Stimulated activated CD8-positive, alpha-beta memory T cell treated with anti-CD3 and anti-CD28 coated beads, Interleukin-4, amount 100 ng/mL, for 24 hours (primary cell): ENCODE results near the gene PCDHA1.
"Not testable (repeated sequence)": the region's sequence is repeated elsewhere in the genome, so short reads cannot be mapped to it uniquely, and the experiment has no call there.

ENCODE experiments used
- DNase-seq: peaks from one replicate; pipeline ENCODE4 v3.0.0-alpha.2; 2020; ENCODE audit warnings: low read depth

Gene PCDHA1

GRCh38 chr5:140849831-140850634 lies 64.1 kb downstream of the PCDHA1 start:
- DNase-seq: not testable (repeated sequence)

GRCh38 chr5:140855772-140856674 lies 70.1 kb downstream of the PCDHA1 start, which contains the start of gene PCDHA10:
Gene PCDHA10 (plus strand): TSS chr5:140855897. CDS start chr5:140856049, 152 bp downstream.
- DNase-seq: no peak

- no peak for DNase-seq
Measured at GRCh38 chr5:140857177-140857986, 71.4 kb downstream of the PCDHA1 start.

- no peak for DNase-seq
Measured at GRCh38 chr5:140857987-140858240, 72.0 kb downstream of the PCDHA1 start.

- DNase-seq: no peak
Measured at GRCh38 chr5:140862441-140863295, 76.7 kb downstream of the PCDHA1 start.

- DNase-seq: no peak
Measured at GRCh38 chr5:140868721-140869554, 83.0 kb downstream of the PCDHA1 start, which contains the start of gene PCDHA11. Gene PCDHA11 (plus strand): TSS chr5:140868957. CDS start chr5:140869104, 147 bp downstream.

- no peak for DNase-seq
Measured at GRCh38 chr5:140869555-140869886, 83.6 kb downstream of the PCDHA1 start.

- DNase-seq: no peak
Measured at GRCh38 chr5:140870221-140871201, 84.6 kb downstream of the PCDHA1 start.

GRCh38 chr5:140875085-140876065 lies 89.4 kb downstream of the PCDHA1 start, which contains the start of gene PCDHA12:
Gene PCDHA12 (plus strand): TSS chr5:140875308. CDS start chr5:140875473, 165 bp downstream.
- no peak for DNase-seq

- not testable (repeated sequence) for DNase-seq
Measured at GRCh38 chr5:140876541-140877261, 90.8 kb downstream of the PCDHA1 start.

- no peak for DNase-seq
Measured at GRCh38 chr5:140877262-140877581, 91.3 kb downstream of the PCDHA1 start.

- no peak for DNase-seq
Measured at GRCh38 chr5:140881889-140882590, 96.1 kb downstream of the PCDHA1 start, which contains the start of gene PCDHA13. Gene PCDHA13 (plus strand): TSS chr5:140882124. CDS start chr5:140882269, 145 bp downstream.

GRCh38 chr5:140882591-140882899 lies 96.6 kb downstream of the PCDHA1 start:
- no peak for DNase-seq

GRCh38 chr5:140883373-140883772 lies 97.4 kb downstream of the PCDHA1 start:
- no peak for DNase-seq

- DNase-seq: no peak
Measured at GRCh38 chr5:140883927-140884697, 98.2 kb downstream of the PCDHA1 start.

- no peak for DNase-seq
Measured at GRCh38 chr5:140916325-140916724, 130.4 kb downstream of the PCDHA1 start.
